Left renal cortex interstitium (tissue), 4 donors: ENCODE results near the gene TMEM178B. TPM values are rescaled to one million over a fixed set of nuclear protein-coding genes. Genes with fewer than 3 reads are reported as not detected.
"Not testable (repeated sequence)": the region's sequence is repeated elsewhere in the genome, so short reads cannot be mapped to it uniquely, and the experiment has no call there.

Experiments used
- DNase-seq, 4 donors: peaks; one replicate each; pipeline ENCODE4 v3.0.0-alpha.2; 2013; ENCODE audit warnings: low read depth in 4 of 4, low spot score in 2 of 4, missing footprints in 1 of 4
- polyA plus RNA-seq, 4 donors: library from polyadenylated mRNA; unstranded; fragments of 120-200 nt; gene quantifications; one replicate each; pipeline ENCODE4 v1.2.1, GENCODE V29; 2013; ENCODE audit not compliant: insufficient read length in 4 of 4

The TMEM178B gene
- polyA plus RNA-seq, 4 donors: 0.26 to 0.55 (median 0.34) TPM

DNA sequence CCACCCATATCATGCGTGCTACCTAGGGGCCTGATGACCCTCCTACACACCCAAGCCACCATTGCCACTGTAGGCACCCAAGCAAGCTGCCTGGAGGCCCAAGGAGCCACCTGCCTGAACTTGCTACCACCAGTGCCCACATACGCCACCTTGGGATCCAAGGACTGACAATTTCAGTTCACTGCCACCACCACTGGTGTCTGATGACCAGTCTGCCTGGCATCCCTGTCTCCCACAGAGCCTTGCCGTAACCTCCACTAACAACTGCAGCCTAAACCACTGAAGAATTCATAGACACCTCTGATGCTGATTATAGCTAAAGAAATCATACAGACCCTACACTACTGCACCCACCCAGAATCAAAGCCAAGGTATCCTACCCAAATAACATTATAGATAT lies 58.8 kb downstream of the TMEM178B start:
- no peak for DNase-seq

DNA sequence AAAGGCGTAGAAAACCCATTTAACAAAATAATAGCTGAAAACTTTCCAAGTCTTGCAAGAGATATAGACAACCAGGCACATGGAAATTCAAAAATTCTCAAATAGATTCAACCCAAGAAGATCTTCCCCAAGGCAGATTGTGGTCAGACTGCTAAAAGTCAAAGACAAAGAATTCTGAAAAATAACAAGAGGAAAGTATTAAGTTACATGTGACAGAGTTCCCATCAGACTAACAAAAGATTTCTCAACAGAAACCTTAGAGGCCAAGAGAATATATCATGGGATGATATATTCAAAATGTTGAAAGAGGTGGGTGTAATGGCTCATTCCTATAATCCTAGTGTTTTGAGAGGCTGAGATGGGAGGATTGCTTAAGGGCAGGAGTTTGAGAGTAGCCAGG lies 59.8 kb downstream of the TMEM178B start:
- DNase-seq: no peak

DNA sequence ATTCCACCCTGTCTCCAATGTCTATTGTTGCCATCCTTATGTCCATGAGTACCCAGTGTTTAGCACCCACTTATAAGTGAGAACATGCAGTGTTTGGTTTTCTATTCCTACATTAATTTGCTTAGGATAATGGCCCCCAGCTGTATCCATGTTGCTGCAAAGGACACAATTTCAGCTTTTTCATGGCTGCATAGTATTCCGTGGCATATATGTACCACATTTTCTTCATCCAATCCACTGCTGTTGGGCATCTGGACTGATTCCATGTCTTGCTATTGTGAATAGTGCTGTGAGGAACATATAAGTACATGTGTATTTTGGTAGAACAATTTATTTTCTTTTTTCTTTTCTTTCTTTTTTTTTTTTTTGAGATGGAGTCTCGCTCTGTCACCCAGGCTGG lies 68.2 kb downstream of the TMEM178B start:
- DNase-seq: no peak

DNA sequence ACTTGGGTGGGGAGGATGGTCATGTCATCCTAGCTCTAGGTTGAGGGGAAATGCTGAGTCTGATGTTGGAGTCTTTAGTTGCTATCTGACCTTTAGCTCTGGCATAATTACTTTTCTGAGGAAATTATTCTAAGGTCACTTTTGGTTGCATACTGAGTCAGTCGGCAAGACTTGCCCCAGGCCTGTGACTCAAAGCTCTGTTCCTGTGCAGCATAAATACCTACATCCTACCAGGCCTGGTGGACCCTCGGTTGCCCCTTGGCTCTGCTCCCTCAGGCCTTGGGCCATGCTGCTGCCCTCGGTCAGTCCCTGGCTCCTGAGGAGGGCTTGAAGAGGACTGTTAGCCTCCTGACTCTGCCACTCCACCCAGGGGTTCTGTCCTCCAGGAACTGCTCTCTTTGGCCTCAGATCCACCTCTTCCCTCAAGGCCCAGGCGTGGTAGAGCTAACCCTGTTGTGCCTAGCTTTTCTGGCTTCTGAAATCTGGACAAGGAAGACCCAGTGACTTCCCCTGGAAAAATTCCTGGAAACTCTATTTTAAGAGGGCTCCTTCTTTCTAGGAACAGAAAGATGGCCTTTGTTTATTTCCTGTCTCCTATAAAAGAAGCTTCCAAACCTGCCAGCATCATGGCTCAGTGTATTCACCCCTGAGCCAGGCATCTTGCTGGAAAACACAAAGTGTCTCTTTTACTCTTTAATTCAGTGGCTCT lies 71.2 kb downstream of the TMEM178B start:
- no peak for DNase-seq

DNA sequence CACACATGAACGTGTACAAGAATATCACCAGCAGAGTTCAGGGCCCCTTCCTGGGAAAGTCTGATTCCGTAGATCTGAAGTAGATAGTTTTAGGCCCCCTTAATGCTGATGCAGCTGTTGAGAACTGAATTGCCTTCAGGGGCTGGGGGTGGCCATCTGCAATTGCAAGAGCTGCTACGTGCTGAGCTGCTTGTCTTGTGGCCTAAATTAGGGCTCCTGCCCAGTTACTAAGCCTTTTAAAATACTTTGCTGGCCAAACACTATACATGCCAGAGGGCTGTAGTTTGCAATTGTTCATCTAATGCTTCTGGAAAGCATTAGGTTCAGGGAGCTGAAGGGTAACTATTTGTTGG lies 71.7 kb downstream of the TMEM178B start:
- DNase-seq: no peak

DNA sequence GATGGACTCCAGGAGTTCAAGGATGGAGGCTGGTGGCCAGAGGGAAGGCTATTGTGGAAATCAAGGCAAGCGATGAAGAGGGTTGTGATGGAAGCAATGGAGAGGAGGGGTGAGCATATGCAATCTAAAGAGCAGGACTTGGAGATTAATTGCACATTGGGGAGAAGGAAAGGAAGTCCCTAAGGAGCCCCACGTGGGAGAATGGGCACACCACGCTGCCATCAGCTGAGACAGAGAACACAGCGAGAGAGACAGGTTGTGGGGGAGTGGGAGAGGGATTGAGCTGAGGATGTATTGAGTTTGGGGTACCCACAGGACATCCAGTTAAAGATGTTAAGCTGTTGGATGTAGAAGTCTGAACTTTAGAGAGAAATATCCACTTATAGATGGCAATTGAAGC lies 73.6 kb downstream of the TMEM178B start:
- DNase-seq: no peak

DNA sequence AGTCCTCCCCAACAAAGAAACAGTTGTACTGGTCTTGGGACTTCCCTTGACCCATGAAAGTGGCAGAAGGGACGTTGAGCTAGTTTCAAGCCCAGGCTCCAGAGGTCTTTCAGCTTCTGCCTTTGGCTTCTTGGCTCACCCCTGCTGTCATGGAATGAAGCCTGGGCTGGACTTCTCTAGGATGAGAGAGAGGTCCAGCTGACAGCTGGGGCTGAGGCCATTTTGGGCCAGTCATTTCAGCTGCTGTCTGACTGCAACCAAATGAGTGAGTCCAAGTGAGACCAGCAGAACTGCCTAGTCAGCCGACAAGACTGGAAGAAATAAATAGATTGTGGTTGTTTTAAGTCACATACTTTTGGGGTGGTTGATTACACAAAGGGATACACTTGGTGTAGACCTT lies 76.6 kb downstream of the TMEM178B start:
- DNase-seq: no peak

DNA sequence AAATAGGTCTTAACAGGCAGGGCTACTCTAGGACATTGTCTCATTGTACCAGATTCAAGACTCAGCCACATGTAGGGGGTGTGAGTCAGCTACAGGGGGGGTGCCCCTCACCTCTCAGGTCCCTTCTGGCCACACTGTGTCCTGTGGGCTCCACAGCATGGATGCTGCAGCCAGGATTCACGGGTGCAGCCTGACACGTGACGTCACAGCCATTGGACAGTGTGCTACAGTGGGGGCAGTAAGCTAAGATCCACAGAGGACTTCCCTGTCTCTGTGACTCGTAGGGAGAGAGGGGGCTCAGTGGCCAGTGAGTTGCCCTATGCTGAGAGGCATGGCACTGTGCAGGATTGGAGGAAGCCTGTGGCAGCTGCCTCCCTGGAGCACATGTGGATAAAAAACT lies 77.9 kb downstream of the TMEM178B start:
- no peak for DNase-seq

DNA sequence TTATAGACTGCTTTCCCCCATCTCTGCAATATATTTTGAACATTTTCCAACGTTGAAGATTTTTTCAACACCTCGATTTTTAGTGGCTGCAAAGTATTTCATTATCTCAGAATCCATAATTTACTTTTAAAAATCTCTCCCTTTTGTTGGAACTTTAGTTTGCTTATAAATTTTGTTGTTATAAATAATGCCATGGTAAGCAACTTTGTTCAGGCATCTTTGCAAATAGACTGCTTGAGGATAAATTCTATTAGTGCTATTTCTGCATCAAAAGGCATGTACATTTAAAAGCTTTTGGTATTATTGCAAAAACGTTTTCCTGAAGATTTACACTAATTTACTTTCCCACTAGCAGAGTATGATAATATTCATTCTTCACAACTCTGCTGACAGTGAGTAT lies 79.4 kb downstream of the TMEM178B start:
- DNase-seq: no peak

DNA sequence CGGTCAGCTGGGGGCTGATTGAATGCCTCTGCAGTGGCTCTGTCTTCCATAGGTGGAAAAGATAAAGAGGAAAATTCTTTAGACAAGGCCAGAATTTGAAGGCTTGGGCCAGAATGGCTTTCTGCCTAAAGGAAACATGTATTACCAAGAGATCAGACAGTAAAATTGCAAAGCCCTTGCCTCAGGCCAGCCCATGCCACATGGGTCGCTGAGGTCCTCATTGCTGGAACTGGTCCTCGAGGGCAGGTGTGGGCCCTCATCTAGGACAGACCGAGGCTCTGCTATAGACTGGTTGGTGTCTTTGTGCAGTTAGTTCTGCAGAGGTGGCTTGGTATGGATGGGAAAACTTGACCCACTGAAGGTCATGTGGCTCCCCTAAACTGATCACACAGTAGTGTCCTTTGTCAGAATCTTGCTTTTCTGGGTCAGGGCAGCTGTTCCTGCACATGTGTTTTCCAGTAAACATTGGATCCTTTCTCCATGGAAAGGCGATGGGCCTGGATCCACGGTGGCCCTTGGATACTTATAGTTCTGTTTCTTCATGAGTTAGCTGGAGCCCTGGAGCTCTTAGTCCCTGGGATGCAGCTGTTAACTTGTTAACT lies 80.4 kb downstream of the TMEM178B start:
- no peak for DNase-seq

DNA sequence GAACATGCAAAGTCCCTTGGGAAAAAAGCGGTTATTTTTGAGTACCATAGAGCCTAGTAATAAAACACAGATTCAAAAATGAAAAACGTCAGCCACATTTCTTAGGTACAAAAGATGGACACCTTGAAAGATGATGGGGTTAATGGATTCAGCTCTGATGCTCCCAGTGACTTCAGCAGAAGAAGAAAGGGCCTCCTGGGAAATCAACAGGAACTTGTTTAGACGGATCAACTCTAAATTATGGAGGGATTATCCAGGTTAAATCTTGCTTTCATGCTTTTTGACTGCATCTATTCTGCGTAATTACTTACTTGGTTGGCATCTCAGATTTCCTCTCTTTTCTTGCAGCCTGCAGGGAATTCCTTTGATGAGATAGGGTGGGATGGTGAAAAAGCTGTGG lies 82.5 kb downstream of the TMEM178B start:
- no peak for DNase-seq

DNA sequence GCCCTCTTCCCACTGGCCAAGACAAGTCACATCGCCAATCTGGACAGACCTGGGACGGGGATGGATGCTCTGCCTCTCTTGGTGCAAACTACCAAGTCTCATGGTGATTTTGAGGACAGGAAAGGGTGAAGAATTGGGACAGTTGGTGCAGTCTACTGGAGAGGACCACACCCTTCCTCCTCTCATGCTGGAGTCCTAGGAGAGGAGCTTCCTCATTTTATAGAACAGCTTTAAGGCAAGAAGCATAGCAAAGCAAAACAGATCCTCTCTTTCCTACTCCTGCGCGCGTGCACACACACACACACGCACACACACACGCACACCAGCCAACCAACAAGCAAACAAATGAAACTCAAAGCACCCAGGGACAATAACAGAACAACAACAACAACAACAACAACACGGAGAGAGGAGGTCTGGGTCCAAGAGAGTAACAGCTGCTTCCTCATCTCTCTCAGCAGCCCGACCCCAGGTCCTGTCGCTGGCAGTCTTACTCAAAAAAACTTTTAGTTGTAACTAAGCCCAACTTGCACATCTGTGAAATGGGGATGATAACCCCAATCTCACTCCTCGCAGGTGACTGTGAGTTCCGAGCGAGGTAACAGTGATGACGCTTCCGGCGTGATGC lies 83.4 kb downstream of the TMEM178B start:
- DNase-seq: no peak

DNA sequence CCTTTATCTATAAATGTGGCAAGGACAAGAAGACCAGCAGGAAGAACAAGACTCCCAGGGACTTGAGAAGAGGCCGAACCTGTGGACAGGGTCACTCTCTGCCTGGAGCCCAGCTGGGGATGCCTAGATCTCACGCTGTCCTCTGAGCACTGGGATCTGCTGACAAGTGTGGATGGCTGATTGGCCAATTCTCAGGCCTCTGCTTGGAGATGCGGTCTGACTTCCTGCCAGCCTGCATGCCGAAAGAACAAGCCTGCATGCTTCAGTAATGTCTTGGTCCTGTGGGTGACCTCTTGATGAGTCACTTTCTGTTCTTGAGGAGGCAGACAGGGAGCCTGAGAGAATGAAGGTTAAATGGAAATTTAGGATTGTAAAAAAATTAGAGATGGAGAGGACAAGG lies 84.7 kb downstream of the TMEM178B start:
- no peak for DNase-seq

DNA sequence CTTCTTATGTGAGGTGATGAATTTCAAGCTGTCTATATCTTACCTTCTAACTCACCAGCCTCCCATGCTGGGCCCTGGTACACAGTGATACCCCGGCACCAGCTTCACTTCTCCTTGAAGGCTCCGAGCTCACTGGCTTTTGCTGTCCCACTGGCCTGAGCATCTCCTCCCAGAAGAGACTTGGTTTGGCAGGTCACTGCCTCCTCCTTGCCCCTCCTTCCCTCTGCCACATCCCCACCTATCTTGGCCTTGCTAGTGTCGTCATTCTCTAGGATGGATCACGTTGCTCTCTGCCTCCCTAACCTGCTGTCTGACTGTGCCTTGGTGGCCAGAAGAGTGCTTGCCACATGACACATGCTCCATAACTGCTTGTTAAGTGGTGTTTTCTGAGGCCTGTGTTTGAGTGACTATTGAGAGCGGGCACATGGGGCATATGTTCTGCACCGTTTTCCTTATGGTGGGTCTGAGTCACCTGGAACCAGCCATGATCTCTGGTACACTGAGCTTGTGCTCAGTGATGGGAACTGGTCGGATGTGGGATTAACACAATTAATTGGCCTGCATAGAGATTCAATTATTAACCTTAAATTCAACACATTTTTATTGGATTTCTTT lies 86.5 kb downstream of the TMEM178B start:
- no peak for DNase-seq

DNA sequence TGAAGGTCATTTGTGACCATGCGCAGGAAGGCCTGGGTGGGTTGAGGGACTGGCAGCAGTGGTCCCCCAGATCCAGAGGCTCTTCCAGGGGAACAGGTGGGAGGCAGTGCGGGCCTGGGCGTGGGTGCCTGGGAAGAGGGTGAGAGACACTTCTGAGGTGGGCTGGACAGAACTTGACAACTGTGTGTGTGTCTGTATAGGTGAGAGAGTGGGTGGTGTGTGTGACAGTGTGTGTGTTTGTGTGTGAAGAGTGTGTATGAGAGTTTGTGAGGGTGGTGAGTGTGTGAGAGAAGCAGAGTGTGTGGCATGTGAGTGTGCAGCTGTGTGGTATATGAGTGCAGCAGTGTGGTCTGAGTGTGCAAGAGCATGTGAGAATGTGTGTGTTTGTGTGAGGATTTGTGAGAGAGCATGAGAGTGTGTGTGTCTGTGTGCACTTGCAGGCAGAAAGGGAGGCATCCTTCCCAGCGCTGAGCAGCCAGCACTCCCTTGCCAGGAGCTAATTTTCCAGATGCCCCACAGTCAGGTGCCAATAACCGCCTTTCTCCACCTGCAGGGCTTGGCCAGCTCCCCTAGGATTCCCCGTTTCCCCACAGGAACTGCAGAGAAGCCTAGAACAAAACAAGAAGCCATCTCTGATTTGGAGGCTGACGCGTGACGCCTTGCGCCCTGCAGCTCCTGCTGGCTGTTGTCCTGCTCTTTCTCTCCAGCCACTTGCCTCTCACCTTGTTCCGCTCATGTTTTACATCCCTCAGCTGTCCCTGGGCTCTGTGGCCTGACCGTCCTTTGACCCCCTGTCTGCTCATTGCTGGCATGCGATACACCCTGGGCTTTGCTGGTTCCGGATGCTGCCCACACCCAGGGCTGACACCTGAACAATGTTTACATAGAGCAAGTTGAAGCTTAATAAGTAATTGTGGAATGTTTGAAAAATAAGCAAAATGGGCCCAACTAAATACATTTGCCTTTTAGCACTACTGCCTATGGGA lies 88.0 kb downstream of the TMEM178B start:
- DNase-seq: no peak

DNA sequence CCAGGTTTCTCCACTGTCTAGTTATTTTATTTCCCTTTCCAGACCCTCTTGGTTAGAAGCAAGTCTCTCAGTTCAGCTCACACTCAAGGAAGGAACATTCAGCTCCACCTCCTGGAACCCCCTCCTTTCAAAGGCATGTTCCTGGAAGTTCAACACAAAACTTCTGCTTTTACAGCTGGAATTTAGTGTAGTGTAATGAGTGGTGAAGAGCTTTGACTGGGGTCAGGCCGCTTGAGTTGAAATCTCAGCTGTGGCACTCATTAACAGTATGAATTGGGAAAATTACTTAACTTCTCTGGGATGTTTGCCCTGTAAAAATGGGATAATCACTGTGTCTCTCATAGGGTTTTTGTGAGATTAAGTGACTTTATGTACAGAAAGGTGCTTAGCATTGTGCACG lies 91.7 kb downstream of the TMEM178B start:
- DNase-seq: no peak

DNA sequence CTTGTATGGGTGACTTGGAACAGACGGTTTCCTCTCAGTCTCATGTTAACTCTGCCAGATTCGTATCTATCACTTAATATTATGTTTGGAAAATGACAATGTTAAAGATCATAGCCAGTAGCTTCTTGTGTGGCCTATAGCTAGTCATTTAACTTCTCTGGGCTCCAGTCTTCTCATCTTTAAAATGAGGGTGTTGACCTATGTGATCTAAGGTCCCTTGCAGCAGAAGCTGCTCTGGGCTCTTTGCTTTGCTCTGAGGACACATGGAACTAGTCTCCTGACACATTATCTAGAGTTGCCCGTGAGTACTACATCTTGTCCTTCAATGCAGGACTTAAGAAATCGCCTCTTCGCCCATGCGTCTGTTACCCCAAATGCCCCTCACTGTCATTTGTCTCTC lies 93.1 kb downstream of the TMEM178B start:
- no peak for DNase-seq

DNA sequence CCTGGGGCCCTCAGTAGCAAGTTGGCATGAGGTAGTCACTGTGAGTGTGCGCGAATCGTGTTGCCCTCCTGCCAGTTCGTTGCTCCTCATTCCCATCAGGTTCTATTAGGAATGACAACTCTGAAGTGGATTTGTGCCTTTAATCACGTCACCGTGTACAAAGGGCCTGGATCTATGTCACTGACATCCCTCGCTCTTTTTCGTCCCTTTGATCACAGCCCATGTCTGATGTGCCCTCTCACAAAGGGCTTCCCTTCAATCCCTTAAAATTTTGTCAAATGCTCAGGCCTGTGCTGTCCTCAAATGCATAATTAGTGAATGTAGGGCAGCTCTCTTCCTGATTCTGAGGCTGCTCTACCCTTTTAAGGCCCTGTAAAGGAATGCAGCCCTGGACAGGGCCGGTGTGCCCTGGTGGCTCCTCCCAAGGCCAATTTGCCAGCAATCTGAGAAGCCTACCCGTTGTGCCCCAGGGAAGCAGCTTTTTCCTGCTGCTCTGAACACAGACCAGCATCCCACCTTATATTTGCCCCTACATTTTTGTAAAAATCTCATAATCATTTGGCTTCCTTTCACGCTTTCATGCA lies 93.6 kb downstream of the TMEM178B start:
- DNase-seq: no peak

DNA sequence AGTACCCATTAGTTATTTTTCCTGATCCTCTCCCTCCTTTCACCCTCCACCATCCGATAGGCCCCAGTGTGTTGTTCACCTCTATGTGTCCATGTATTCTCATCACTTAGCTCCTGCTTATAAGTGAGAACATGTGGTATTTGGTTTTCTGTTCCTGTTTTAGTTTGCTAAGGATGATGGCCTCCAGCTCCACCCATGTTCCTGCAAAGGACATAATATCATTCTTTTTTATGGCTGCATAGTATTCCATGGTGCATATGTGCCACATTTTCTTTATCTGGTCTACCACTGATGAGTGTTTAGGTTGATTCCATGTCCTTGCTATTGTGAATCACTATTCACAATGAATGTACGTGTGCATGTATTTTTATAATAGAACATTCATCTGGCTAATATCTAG lies 95.3 kb downstream of the TMEM178B start:
- DNase-seq: not testable (repeated sequence)

DNA sequence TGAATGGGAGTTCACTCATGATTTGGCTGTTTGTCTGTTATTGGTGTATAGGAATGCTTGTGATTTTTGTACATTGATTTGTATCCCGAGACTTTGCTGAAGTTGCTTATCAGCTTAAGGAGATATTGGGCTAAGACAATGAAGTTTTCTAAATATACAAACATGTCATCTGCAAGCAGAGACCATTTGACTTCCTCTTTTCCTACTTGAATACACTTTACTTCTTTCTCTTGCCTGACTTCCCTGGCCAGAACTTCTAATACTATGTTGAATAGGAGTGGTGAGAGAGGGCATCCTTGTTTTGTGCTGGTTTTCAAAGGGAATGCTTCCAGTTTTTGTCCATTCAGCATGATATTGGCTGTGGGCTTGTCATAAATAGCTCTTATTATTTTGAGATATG lies 101.9 kb downstream of the TMEM178B start:
- not testable (repeated sequence) for DNase-seq
